Fibroblast of peridontal ligament (primary cell): ENCODE data around the gene SCAF4.

Source experiments
- DNase-seq: peaks from one replicate; pipeline ENCODE4 v3.0.0-alpha.2; 2010; ENCODE audit errors: extremely low read depth

Gene SCAF4

DNA sequence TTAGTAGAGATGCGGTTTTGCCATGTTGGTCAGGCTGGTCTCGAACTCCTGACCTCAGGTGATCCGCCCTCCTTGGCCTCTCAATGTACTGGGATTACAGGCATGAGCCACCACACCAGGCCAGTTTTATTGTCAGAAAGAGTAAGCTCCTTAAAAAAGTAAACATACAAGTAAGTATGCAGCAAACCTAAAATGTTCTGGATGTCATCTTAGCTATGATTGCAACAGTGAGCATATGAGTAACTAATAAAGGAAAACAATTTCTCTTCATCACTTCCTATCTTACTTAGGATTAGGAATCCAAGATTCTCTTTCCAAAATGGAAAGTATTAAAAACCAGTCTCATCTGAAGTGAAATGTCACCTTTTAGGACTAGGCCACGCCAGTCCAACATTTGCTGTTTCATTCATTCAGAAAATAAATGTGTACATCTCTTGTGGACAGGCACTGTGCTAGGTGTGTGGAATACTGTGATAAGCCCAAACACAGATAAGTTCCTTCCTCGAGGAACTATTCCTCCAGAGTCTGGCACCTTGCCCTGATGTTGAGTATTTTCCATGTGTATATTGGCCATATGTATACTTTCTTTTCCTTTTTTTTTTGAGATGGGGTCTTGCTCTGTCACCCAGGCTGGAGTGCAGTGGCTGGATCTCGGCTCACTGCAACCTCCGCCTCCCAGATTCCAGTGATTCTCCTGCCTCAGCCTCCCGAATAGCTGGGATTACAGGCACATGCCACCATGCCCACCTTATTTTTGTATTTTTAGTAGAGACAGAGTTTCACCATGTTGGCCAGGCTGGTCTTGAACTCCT is 5.9 kb upstream of the SCAF4 start:
- DNase-seq = peak; percentile 71

DNA sequence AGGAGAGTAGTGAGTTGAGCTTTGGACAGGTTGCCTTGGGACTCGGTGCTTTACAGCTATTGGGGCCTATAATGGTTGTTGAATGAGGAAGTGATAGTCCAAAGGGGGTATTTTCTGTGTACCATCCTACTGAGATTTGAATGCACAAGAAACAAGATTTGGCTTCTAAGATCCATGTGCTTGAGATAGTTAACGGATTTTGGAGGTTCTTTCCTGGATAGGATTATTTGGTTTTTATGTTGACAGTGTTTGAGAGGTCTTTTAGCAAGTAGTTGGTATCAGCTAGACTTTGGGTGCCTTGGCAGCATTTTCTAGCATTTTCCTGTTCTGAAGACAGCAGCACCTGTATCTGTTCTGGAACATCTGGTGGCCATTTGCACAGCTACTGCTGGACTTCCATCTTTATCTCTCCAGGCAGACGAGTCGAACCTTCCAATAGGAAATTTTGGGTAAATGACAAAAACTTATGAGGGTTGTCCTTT is 3.6 kb upstream of the SCAF4 start:
- no peak for DNase-seq

DNA sequence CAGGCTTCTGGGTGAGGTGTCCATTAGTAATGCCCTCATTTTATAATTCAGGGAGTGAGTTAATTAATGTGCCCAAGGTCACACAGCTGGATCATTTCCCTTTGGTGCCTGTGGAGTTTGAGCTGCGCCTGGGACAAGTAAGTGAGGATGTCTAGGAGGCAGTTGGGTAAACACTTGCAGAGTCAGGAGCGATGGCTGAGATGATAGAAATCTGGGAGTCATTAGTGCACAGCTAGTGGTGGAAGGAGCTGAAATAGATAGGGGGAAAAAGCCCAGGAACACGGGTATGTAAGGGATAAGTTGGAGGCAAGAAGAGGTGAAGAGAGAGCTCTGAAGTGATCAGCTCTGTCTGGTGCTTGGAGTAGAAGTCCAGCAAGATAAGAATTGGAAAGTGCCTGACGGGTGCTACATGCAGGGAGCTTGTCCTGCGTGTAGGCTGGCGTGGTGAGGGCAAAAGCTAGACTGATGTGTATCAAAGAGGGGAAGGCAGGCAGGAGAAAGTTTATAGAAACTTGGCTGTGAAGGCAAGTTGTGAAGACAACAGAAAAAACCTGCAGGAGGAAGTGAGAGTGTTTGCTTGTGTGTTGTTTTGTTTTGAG is 1.7 kb upstream of the SCAF4 start:
- DNase-seq = peak; percentile 44

DNA sequence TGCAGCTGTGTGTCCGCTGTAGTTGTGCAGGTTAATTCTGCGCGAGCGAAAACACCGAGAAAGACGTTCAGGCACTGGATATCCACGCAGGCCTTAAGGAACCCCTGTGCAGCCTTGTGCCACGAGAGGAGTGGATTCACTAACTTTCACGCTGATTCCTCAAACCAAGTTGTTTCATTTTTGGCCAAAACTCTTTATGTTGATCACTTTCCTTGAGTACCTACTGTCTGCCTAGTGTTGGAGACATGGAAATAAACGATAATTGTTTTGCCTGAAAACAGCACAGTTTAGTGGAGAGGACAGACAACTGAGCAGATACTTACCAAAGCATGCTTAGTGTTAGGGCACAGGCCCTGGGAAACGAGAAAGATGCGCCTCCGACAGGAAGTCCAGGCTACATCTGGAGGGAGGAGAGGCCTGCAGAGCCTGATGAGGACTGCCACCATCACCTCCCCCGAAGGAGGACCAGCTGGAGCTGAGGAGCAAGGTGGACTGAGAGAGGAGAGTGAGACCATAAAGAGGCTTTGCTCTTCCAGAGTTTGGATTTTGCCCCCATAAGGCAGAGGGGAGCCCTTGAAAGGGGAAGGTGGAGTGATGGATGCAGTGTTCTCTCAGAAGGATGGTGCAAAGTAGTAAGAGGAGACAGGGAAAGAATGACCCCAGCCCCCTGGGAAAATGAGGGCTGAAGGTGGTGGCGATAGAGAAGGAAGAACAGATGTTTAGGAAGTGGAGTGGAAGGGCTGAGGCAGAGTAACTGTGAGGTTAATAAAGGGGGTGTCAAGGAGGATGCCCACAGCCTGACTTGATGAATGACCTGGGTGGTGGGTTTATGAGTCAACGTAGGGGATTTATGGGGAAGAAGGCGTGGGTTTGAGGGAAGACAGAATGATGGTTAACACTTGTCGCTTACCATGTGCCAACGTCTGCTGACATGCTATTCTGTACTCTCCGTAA is 956 bp upstream of the SCAF4 start:
- DNase-seq = no peak

DNA sequence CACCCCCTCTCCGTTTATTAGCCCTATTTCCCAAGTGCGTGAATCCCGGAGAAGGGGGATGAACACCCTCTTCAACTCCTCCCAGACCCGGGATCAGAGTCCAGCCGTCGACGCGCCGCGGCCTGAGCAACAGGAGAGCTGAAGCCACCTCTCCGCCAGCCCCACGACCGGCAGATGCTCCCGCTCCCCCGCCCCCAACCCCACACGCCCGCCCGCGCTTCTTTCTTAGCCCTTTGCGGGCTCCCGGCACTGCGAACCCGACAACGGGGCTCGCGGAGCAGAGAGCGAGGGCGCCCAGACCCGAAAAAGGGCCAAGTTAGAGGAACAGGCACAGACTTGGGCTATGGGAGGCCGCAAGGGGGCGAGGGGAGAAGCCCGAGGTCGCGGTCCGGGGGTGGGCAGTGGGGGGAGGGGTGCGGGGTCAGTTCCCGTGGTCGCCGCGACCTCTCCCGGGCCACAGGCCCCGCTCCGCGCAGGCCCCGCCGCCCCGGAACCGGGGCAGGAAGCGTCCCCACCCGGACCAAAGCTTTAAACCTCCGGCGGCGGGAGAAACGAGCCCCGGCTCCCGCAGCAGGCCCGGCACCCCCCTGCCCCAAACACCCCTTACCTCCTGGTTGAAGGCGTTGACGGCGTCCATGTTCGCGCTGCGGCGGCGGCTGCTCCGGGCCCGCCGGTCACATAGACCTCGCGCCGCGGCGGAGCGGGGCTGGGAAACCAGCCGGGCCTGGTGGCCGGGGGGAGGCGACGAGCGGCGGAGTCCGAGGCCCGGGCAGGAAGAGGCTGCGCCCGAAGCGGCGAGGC is 662 bp downstream of the SCAF4 start:
- DNase-seq = no peak

DNA sequence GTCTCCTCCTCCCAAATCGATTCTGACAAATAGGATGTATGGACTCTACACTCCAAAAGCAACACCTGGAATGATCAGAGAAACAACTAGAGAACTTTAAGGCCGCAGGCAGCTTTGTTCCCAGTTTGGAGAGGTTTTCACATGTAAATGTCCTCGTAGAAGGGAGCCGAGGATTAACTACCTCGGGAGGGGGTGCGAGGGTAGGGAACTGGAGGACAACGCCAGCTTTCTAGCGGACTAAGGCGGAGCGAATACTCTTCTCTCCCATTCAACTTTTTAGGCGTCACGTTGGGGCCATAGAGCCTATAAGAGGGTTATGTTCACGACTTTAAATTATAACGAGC is 1.2 kb downstream of the SCAF4 start:
- peak; percentile 34 for DNase-seq

DNA sequence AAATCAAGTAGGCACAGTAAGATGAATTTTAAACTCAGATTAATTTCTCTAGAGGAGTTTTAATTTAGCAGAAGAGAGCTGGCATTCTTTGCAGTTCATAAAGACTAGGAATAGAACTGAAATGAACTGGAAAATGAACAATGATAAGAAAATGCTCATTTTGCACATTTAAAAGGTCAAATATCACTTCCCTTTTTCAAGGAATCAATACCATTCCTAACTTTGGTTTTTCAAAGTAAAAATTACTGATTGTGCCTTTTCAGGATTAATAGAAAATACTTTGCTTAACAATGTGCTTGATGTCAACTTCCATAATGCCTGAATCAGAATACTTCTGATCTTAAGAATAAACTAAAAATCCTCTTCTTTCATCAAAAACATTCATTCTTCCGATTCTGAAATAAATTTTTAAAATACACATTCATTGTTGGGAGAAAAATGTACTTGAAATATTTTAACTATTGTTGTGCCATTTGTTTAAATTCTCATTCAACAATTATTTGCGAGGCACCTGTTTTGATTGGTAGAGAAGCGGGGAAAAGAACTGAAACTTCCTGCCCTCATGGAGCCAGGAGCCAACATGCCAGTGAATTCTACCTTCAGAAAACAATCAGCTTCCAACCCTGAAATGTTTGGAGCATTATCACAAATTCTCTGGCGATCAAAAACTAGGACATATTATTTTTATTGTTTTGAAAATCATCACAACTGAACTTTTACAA is 2.1 kb downstream of the SCAF4 start:
- DNase-seq = no peak

DNA sequence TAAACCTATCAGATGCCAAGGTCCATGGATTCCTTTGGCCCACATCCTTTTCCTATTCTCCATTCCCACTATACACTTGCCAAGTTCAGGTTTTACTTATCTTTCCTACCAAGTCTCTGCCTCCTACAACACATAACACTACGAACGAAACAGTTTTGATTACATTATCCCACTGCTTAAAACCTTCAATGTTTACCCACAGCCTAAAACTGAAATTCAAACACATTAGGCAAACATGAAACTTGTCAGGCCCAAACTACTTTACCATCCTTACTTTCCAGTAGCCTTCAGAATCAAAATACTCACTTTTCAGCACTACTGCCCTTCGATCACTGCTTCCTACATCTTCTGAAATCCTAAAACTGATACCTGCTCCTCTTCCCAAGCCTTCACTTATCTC is 3.0 kb downstream of the SCAF4 start:
- no peak for DNase-seq

DNA sequence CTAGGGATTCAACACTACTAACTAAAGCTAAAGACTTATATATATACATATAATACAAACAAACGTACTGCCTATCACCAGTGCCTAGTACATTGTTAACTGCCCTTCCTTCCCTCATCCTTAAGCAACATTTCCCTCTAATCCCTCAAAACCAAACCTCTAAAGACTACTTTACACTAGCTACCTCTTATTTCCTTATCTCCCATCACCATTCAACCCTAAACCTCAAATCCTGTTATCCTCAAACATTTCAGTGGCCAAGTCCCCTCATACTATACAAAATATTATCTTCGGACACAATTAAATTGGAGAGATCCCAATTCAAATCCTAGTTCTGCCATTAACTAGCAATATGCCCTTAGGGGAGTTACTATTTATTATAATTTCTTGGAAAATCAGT is 3.7 kb downstream of the SCAF4 start:
- DNase-seq = no peak

DNA sequence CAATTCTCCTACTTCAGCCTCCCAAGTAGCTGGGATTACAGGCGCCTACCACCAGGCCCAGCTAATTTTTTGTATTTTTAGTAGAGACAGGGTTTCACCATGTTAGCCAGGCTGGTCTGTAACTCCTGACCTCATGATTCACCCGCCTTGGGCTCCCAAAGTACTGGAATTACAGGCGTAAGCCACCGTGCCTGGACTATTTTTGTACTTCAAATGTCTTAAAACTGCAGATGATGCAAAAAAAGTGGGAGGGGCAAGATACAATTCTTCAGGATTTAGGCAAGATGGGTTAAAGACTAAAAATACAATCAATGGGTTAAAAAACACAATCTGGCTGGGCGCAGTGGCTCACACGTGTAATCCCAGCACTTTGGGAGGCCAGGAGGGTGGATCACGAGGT is 4.7 kb downstream of the SCAF4 start:
- DNase-seq = no peak

DNA sequence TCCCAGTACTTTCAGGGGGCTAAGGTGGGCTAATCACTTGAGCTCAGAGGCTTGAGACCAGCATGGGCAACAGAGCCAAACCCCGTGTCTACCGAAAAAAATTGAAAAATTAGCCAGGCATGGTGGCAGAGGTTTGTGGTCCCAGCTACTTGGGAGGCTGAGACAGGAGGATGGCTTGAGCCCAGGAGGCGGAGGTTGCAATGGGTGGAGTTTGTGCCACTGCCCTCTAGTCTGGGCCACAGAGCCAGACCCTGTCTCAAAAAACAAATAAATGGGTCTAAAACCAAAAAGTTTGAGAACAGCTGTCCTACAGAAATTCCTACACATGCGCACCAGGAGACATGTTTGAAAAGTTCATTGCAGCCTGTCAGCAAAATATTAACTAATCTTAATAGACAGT is 5.5 kb downstream of the SCAF4 start:
- no peak for DNase-seq

DNA sequence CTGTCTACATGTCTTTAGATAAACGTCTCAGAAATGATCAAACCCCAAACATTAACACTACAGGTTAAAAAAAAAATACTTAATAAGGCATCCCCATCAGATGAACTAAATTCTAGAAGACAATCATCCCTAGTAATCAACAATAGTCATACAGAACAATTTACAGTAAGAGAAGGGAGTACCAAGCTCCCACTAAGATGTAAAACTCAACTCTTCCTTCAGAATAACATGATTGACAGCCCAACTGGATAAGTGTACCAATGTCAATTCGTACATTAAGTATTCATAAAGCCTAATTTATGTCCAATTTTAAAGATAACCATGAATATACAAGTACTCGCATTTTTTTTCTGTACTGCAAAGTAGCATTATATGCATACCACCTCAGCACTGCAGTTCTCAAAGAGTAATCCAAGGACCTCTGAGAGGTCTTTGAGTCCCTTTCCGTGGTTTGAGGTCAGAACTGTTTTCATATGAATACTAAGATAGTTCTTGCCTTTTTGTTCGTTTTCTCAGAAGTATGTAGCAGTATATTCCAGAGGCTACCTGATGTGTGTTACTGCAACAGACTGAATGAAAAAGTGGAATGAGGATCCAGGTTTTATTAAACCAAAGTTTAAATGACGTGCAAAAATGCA is 6.6 kb downstream of the SCAF4 start:
- DNase-seq = no peak

DNA sequence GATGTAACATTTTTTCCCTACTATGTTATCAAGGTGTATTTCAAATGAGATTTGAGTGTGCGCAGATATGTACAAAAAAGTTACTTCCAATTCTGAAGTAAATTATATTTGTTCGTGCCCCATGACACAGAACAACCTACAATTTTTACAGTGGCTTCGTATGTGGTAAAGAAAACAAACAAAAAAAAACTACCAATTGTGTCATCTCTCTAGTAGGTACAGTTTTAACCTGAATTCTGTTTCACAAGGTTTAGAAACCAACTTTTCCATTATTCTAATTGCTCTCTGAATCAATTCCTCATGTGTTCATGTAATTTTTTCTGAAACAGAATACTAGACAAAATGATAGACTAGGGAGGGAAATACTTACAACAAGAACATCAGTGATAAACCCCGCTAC is 7.4 kb downstream of the SCAF4 start:
- no peak for DNase-seq

DNA sequence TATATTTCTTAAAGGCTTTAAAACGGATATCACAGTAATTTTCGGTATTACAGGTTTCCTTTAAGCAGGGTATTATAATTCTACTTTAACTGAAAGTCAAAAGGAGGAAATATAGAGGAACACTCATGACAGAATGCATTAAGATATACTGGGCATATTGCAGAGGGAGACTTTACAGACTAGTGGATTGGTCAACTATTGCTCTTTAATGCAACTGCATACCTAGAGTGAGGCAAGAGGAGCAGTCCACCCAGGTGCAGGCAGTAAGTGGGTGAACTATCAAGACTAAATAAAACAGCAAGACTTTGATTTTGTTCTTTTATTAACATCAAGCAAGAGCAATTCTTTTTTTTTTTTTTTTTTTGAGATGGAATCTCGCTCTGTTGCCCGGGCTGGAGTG is 10.5 kb downstream of the SCAF4 start:
- DNase-seq = no peak

DNA sequence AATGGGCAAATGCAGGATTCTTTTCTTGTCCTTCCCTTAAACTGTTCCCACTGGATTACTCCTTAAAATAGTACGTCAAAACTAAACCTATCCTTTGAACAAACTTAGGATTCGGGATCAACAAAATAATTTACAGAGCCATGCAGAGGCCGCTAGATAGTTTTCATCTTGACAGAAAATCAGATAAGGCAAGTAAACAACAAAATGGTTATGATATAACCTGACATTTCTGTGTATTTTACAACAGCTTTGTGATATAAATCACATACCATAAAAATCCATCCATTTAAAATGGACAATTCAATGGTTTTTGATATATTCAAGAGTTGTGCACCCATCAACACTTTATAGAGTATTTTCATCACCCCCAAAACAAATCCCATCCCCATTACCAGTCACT is 11.2 kb downstream of the SCAF4 start:
- DNase-seq = no peak

DNA sequence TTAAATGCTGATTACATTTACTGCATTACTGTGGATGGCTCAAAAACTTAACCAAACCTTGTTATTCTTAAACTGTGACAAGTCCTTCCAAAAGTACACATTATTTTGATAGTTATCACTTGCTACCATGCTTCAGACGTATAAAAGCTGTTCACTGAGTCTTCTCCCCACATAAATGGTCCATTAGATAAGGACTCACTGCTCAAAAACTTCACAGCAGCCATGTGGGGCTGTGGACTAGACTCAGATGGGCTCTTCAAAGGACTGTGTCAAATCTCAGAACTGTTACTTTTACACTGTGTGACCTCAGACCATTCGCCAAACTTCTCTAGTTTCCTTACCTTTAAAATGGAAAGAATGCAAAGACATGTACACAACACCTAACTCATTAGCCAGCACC is 11.6 kb downstream of the SCAF4 start:
- DNase-seq = no peak

DNA sequence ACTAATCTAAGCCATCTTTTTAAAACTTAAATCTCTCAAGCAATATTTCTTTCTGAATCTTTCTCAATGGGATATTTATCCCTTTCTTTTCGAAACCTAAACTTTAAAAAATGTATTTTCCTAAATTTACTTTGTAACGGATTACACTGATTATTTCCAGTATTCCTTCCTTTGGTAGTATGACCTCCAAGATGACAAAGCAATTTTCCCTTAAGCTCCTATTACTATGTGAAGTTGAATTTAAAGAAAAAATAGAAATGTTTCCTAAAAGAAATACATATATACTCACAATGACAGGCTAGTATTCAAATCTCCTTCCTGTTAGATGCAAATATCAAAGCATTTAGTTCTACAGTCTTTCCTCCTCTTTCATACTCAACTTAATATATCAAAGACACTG is 15.8 kb downstream of the SCAF4 start:
- DNase-seq = no peak

DNA sequence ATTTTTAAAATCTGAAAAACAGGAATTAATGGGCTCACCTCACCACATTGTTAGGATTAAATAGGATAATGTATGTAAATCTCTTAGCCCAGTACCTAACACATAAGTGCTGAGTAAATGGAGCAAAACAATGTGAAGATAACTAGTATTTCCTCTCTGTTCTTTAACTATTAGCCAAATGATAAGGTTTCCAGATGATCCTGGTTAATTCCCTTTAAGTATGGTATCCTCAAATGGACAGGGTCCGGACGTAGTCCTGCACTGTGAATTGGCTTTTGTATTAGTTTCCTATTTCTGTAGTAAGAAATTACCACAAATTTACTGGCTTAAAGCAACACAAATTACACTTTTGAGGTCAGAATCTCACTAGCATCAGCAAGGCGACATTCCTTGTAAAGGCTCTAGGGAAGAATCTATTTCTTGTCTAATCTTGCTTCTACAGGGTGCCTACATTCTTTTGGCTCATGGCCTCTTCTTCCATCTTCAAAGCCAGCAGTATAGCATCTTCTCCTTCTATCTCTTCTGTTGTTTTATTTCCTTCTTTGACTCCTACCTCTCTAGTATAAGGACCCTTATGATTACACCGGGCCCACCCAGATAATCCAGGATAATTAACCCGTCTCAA is 17.1 kb downstream of the SCAF4 start:
- DNase-seq = no peak

DNA sequence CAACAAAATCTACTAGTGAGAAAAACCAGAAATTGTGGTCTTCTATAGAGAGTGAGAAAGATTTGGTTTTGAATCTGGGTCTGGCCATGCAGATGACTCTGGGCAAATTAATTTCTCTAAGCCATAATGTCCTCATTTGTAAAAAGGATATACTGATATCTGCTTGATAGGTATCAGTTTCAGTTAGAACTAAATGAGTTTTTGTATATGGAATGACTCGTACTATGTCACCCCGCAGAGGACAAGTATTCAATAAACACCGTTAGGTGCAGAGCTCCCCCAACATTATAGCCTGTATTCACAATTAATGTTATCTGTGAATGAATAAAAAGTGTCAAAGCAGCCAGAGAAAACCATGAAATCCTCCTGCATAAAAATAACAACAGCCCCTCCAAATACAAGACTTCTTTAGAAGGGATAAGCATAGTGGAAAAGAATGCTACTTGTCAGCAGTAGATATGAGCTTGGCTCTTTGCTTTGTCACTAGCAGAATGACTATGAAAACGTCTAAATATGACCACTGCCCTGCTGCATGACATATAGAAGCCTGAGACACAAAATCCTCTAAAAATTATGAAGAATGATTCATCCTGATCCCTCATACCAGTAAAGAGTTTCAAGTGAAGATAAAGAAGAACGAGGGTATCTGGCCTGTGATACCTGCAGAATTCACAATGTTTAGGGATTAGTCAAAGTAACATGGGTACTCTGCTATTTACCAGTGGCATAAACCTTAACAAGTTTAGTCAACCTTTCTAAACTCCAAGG is 17.8 kb downstream of the SCAF4 start:
- DNase-seq = no peak
